ENCODE measurements around the gene PEAR1.

The PEAR1 gene

DNA sequence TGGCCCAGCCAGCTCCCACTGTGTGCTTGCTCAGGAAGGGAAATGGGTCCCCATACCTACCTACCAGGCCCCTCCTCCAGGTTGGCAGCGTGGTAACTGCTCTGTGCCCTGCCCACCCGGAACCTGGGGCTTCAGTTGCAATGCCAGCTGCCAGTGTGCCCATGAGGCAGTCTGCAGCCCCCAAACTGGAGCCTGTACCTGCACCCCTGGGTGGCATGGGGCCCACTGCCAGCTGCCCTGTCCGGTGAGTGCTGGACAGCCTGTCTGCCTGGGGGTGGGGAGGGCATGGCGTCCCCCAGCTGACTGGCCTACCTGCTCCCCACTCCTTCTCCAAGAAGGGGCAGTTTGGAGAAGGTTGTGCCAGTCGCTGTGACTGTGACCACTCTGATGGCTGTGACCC, 16.2 kb downstream of the PEAR1 start:
- H3K4me3 ChIP-seq (ENCODE audit: low read depth, low read length): no peak overlapping the region
- TF ChIP-seq, protein P1, sequence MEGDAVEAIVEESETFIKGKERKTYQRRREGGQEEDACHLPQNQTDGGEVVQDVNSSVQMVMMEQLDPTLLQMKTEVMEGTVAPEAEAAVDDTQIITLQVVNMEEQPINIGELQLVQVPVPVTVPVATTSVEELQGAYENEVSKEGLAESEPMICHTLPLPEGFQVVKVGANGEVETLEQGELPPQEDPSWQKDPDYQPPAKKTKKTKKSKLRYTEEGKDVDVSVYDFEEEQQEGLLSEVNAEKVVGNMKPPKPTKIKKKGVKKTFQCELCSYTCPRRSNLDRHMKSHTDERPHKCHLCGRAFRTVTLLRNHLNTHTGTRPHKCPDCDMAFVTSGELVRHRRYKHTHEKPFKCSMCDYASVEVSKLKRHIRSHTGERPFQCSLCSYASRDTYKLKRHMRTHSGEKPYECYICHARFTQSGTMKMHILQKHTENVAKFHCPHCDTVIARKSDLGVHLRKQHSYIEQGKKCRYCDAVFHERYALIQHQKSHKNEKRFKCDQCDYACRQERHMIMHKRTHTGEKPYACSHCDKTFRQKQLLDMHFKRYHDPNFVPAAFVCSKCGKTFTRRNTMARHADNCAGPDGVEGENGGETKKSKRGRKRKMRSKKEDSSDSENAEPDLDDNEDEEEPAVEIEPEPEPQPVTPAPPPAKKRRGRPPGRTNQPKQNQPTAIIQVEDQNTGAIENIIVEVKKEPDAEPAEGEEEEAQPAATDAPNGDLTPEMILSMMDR (IDR thresholded peaks at IDR 0.05; ENCODE audit: low read depth, low read length): no peak
- TF ChIP-seq, protein P2, sequence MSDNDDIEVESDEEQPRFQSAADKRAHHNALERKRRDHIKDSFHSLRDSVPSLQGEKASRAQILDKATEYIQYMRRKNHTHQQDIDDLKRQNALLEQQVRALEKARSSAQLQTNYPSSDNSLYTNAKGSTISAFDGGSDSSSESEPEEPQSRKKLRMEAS (IDR thresholded peaks at IDR 0.05; ENCODE audit: low read depth, low read length): no peak
- TF ChIP-seq POLR2A (IDR thresholded peaks at IDR 0.05; ENCODE audit: extremely low read depth, insufficient read length) (no peak), MYC (IDR thresholded peaks at IDR 0.05; ENCODE audit: low read depth, low read length) (no peak)
- DNase-seq (ENCODE audit: low read depth): no peak

DNA sequence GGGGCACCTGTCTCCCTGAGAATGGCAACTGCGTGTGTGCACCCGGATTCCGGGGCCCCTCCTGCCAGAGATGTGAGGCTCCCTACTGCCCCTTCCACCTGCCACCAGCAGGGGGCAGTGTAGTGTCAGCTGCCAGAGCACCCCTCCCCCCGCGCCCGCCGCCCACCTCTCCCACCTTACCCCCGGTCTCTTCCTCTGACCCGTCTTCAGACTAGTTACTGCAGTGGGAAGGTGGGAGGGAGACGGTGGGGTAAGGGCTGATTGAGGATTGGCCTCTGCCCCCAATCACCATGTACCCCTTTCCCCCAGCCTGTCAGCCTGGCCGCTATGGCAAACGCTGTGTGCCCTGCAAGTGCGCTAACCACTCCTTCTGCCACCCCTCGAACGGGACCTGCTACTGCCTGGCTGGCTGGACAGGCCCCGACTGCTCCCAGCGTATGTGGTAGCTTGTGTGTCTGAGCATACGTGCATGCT, 16.8 kb downstream of the PEAR1 start:
- peak; percentile 67 for DNase-seq (ENCODE audit: low read depth)
- no peak overlapping the region for H3K4me3 ChIP-seq (ENCODE audit: low read depth, low read length)
- no peak for TF ChIP-seq MYC (IDR thresholded peaks at IDR 0.05; ENCODE audit: low read depth, low read length)
- TF ChIP-seq, protein P2 (IDR thresholded peaks at IDR 0.05; ENCODE audit: low read depth, low read length): no peak
- TF ChIP-seq, protein P1 (IDR thresholded peaks at IDR 0.05; ENCODE audit: low read depth, low read length): peak; percentile 71

DNA sequence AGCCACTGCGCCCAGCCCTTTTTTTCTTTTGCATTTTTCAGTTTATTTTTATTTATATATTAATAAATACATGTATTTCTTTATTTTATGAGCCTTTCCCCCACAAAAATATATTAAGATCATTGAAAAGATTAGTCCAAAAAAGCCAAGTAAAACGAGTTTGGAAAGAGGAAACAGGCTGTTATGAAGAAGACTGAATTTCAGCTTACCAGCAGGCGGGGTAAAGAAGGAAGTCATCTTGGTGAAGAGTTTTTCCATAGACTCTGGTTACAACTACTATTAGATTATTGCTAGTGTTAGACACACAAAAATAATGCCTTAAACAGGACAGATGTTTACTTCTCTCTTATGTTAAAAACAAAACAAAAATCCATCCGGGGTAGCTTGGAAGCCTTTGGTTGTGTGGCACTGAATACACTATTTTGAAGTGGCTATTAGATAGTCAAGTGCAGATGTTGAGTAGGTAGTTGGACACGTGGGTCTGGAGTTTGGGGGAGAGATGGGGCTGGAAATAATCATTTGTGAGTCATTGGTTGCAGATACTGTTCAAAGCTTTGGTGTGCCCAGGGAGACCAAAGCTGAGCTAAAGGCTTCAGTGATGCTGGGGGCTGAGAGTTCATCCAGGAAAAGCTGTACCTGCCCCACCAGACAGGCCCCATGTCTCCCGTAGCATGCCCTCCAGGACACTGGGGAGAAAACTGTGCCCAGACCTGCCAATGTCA, 18.2 kb downstream of the PEAR1 start:
- DNase-seq (ENCODE audit: low read depth): peak; percentile 49
- H3K4me3 ChIP-seq (ENCODE audit: low read depth, low read length): no peak overlapping the region
- TF ChIP-seq POLR2A (IDR thresholded peaks at IDR 0.05; ENCODE audit: extremely low read depth, insufficient read length): no peak
- TF ChIP-seq, protein P2 (IDR thresholded peaks at IDR 0.05; ENCODE audit: low read depth, low read length): no peak
- TF ChIP-seq, protein P1 (IDR thresholded peaks at IDR 0.05; ENCODE audit: low read depth, low read length): no peak
- no peak for TF ChIP-seq MYC (IDR thresholded peaks at IDR 0.05; ENCODE audit: low read depth, low read length)

DNA sequence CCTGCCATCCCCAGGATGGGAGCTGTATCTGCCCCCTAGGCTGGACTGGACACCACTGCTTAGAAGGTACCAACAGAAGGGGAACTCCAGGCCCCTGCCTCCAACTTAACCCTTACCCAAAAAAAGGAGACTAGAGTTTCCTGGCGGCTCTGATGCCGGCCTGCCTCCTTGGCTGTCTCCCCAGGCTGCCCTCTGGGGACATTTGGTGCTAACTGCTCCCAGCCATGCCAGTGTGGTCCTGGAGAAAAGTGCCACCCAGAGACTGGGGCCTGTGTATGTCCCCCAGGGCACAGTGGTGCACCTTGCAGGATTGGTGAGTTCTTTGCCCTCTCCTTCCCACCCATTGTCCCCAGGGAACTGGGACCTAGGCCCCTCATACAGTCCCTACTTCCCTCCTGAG, 18.8 kb downstream of the PEAR1 start:
- DNase-seq (ENCODE audit: low read depth): no peak
- no peak overlapping the region for H3K4me3 ChIP-seq (ENCODE audit: low read depth, low read length)
- TF ChIP-seq MYC (IDR thresholded peaks at IDR 0.05; ENCODE audit: low read depth, low read length): no peak
- TF ChIP-seq, protein P1 (IDR thresholded peaks at IDR 0.05; ENCODE audit: low read depth, low read length): no peak
- TF ChIP-seq, protein P2 (IDR thresholded peaks at IDR 0.05; ENCODE audit: low read depth, low read length): no peak
- TF ChIP-seq POLR2A (IDR thresholded peaks at IDR 0.05; ENCODE audit: extremely low read depth, insufficient read length): no peak

DNA sequence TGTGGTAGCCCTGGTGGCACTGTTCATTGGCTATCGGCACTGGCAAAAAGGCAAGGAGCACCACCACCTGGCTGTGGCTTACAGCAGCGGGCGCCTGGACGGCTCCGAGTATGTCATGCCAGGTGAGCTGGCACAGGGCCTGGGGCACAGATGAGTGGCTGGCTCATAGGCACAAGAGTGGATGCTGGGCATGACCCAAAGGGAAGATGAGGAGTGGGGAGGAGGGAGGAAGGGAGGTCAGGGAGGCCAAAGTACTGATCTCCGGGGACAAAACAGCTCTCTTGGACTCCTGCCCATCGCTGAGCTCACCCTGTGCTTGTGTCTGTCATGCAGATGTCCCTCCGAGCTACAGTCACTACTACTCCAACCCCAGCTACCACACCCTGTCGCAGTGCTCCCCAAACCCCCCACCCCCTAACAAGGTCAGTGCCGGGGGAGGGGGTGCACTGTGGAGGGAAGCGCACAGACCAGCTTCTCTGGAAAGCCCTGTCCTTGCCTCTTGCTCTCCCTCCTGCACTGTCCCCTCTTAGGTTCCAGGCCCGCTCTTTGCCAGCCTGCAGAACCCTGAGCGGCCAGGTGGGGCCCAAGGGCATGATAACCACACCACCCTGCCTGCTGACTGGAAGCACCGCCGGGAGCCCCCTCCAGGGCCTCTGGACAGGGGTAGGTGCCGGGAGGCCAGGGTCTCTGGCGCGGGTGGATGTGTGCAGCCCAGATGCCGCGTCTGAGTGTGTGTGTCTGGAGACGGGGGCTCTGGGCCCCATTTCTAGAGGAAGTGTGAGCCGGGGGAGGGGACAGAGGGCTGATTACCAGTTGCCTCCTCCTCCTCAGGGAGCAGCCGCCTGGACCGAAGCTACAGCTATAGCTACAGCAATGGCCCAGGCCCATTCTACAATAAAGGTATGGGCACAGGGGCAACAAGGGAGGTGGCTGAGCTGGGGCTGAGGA, 19.6 kb downstream of the PEAR1 start:
- TF ChIP-seq, protein P1 (IDR thresholded peaks at IDR 0.05; ENCODE audit: low read depth, low read length): no peak
- TF ChIP-seq MYC (IDR thresholded peaks at IDR 0.05; ENCODE audit: low read depth, low read length) (no peak), POLR2A (IDR thresholded peaks at IDR 0.05; ENCODE audit: extremely low read depth, insufficient read length) (no peak)
- TF ChIP-seq, protein P2 (IDR thresholded peaks at IDR 0.05; ENCODE audit: low read depth, low read length): no peak
- DNase-seq (ENCODE audit: low read depth): peak; percentile 52

More for the DNA sequence above, 19.6 kb downstream of the PEAR1 start:
- no peak overlapping the region for H3K4me3 ChIP-seq (ENCODE audit: low read depth, low read length)

Data from NB4 (cell line).